HS-5 (cell line): Measurements from ENCODE around the gene PACSIN1.
A peak's percentile ranks its signal among the peaks of the same experiment; 100 is the strongest.

Source experiments
- DNase-seq: peaks from one replicate; pipeline ENCODE4 v3.0.0-alpha.2; 2012; ENCODE audit warnings: low read depth

The PACSIN1 gene

GRCh38 chr6:34528996-34529664 is 63.3 kb downstream of the PACSIN1 start:
- no peak for DNase-seq

GRCh38 chr6:34529665-34530327 is 63.9 kb downstream of the PACSIN1 start:
- no peak for DNase-seq

GRCh38 chr6:34530753-34531365 is 65.0 kb downstream of the PACSIN1 start:
- no peak for DNase-seq

GRCh38 chr6:34531580-34532201 is 65.8 kb downstream of the PACSIN1 start:
- DNase-seq, result peak; percentile 66

- DNase-seq, result no peak
These were observed 66.4 kb downstream of the PACSIN1 start for GRCh38 chr6:34532230-34532629.

- no peak for DNase-seq
These were observed 68.3 kb downstream of the PACSIN1 start for GRCh38 chr6:34534146-34534545.

GRCh38 chr6:34534656-34535055 is 68.8 kb downstream of the PACSIN1 start:
- DNase-seq, result no peak

GRCh38 chr6:34535199-34535598 is 69.3 kb downstream of the PACSIN1 start:
- DNase-seq, result no peak

GRCh38 chr6:34535646-34536045 is 69.8 kb downstream of the PACSIN1 start:
- DNase-seq, result no peak

GRCh38 chr6:34536251-34536958 is 70.5 kb downstream of the PACSIN1 start:
- no peak for DNase-seq

- DNase-seq, result no peak
These were observed 71.3 kb downstream of the PACSIN1 start for GRCh38 chr6:34536959-34537848.

- no peak for DNase-seq
These were observed 72.2 kb downstream of the PACSIN1 start for GRCh38 chr6:34537922-34538550.

GRCh38 chr6:34538581-34538980 is 72.7 kb downstream of the PACSIN1 start:
- DNase-seq, result no peak

GRCh38 chr6:34539181-34539580 is 73.3 kb downstream of the PACSIN1 start:
- DNase-seq, result no peak

GRCh38 chr6:34540222-34540621 is 74.3 kb downstream of the PACSIN1 start:
- DNase-seq, result no peak

GRCh38 chr6:34540841-34541240 is 75.0 kb downstream of the PACSIN1 start:
- DNase-seq, result no peak

GRCh38 chr6:34543421-34543820 is 77.5 kb downstream of the PACSIN1 start:
- peak; percentile 46 for DNase-seq

GRCh38 chr6:34544052-34544604 is 78.3 kb downstream of the PACSIN1 start:
- DNase-seq, result no peak

- DNase-seq, result no peak
These were observed 79.0 kb downstream of the PACSIN1 start for GRCh38 chr6:34544776-34545471.
